Measurements from ENCODE around the gene COL15A1. TPM values are rescaled to one million over a fixed set of nuclear protein-coding genes. Genes with fewer than 3 reads are reported as not detected.

Gene COL15A1
- total RNA-seq, 1 experiment from 2014 or later: 0.10 TPM

DNA sequence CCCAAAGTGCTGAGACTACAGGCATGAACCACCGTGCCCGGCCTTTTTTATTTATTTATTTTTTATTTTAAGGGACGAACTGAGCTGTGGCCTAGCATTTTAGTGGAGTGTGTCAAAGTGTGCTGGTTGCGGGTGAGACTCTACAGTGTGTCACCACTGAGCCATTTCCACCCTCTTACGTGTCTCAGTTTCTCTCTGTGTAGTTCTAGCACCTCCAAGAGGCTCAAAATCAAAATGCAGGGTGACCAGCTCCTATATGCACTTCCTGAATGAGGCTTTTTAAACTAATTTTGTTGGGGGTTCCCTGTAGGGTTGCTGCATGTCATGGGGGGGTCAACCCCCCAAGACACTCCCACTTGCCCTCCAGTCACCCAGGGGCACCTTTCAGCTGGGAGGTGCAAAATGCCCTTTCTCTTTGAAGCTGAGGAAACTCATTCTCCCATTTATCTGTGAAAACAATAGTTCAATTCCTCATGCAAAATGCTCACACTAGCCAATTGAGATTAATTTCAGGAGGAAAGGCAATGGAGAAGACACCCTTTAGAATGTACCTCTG lies 69.3 kb downstream of the COL15A1 start:
- 0 out of 2 replicates have a peak, but pooled peaks cover 6% of the 10 kb centered on the region for H3K9me3 ChIP-seq (ENCODE audit: control insufficient read depth, insufficient read depth, low read depth, low read length)
- POLR2A ChIA-PET: no interaction called here
- no peak for ATAC-seq

DNA sequence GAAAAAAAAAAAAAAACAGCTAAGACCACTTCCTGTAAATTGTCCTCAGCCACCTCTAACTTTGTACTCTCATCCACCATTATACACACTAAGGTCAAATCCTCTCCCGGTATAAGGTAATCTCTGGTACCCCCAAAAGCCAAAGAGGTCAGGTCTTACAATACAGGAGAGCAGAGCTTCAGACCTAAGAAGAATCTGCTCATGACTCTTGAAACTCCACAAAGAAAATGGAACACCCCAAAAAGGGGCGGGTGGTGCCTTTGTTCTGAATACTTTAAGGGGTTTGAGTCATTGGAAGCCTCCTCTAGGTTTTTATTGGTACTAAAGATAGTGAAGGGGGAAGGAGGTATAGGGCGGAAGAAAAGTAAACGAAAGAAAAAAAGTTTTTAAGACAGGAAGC lies 69.8 kb downstream of the COL15A1 start:
- H3K27me3 ChIP-seq (ENCODE audit: control insufficient read depth, insufficient read depth, low read length): no peaks in the 10 kb centered on the region
- no peaks in the 10 kb centered on the region for H3K4me1 ChIP-seq (ENCODE audit: control insufficient read depth, insufficient read depth, low read length)
- POLR2A ChIA-PET: no interaction called here
- no peaks in the 10 kb centered on the region for H3K36me3 ChIP-seq (ENCODE audit: control insufficient read depth, insufficient read depth, low read length)
- intact Hi-C loops (cut with micrococcal nuclease; ENCODE audit: unreplicated experiment) (no loop called here), in situ Hi-C loops (cut with HindIII; ENCODE audit: low pct_unique_long_range_greater_than_20kb, low sequenced_read_pairs) (no loop called here)
- BruUV-seq (replicated peaks): no TSS peak
- no peak overlapping the region for H3K27ac ChIP-seq (ENCODE audit: low read length)
- 0 out of 2 replicates have a peak, but pooled peaks cover 6% of the 10 kb centered on the region for H3K9me3 ChIP-seq (ENCODE audit: control insufficient read depth, insufficient read depth, low read depth, low read length)
- H3K4me3 ChIP-seq (ENCODE audit: low read depth in 2 of 2, low read length in 2 of 2): no peak overlapping the region
- DNase-seq (ENCODE audit: low read depth, low spot score): no peak
- CTCF ChIA-PET: no interaction called here
- no peak for ATAC-seq
- TF ChIP-seq POLR2AphosphoS5 (IDR thresholded peaks at IDR 0.05; ENCODE audit: low read depth, low read length) (no peak), TCF7L2 (IDR thresholded peaks at IDR 0.05; ENCODE audit: low read depth, low read length) (no peak), SIN3A (IDR thresholded peaks at IDR 0.05; ENCODE audit: borderline replicate concordance, insufficient read depth, low read depth, low read length) (no peak)
- TF ChIP-seq, protein P1, sequence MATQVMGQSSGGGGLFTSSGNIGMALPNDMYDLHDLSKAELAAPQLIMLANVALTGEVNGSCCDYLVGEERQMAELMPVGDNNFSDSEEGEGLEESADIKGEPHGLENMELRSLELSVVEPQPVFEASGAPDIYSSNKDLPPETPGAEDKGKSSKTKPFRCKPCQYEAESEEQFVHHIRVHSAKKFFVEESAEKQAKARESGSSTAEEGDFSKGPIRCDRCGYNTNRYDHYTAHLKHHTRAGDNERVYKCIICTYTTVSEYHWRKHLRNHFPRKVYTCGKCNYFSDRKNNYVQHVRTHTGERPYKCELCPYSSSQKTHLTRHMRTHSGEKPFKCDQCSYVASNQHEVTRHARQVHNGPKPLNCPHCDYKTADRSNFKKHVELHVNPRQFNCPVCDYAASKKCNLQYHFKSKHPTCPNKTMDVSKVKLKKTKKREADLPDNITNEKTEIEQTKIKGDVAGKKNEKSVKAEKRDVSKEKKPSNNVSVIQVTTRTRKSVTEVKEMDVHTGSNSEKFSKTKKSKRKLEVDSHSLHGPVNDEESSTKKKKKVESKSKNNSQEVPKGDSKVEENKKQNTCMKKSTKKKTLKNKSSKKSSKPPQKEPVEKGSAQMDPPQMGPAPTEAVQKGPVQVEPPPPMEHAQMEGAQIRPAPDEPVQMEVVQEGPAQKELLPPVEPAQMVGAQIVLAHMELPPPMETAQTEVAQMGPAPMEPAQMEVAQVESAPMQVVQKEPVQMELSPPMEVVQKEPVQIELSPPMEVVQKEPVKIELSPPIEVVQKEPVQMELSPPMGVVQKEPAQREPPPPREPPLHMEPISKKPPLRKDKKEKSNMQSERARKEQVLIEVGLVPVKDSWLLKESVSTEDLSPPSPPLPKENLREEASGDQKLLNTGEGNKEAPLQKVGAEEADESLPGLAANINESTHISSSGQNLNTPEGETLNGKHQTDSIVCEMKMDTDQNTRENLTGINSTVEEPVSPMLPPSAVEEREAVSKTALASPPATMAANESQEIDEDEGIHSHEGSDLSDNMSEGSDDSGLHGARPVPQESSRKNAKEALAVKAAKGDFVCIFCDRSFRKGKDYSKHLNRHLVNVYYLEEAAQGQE (IDR thresholded peaks at IDR 0.05; ENCODE audit: insufficient read depth in 1 of 2, low read depth in 2 of 2, low read length in 1 of 2): no peak
- TF ChIP-seq, protein P2, sequence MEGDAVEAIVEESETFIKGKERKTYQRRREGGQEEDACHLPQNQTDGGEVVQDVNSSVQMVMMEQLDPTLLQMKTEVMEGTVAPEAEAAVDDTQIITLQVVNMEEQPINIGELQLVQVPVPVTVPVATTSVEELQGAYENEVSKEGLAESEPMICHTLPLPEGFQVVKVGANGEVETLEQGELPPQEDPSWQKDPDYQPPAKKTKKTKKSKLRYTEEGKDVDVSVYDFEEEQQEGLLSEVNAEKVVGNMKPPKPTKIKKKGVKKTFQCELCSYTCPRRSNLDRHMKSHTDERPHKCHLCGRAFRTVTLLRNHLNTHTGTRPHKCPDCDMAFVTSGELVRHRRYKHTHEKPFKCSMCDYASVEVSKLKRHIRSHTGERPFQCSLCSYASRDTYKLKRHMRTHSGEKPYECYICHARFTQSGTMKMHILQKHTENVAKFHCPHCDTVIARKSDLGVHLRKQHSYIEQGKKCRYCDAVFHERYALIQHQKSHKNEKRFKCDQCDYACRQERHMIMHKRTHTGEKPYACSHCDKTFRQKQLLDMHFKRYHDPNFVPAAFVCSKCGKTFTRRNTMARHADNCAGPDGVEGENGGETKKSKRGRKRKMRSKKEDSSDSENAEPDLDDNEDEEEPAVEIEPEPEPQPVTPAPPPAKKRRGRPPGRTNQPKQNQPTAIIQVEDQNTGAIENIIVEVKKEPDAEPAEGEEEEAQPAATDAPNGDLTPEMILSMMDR (IDR thresholded peaks at IDR 0.05): no peak

More for the DNA sequence above, 69.3 kb downstream of the COL15A1 start:
- in situ Hi-C loops (cut with HindIII; ENCODE audit: low pct_unique_long_range_greater_than_20kb, low sequenced_read_pairs): no loop called here
- DNase-seq (ENCODE audit: low read depth, low spot score): no peak
- no peak overlapping the region for H3K4me3 ChIP-seq (ENCODE audit: low read depth in 2 of 2, low read length in 2 of 2)
- no TSS peak for BruUV-seq (replicated peaks)
- H3K4me1 ChIP-seq (ENCODE audit: control insufficient read depth, insufficient read depth, low read length): no peaks in the 10 kb centered on the region
- no peaks in the 10 kb centered on the region for H3K27me3 ChIP-seq (ENCODE audit: control insufficient read depth, insufficient read depth, low read length)
- TF ChIP-seq, protein P2 (IDR thresholded peaks at IDR 0.05): no peak
- TF ChIP-seq POLR2AphosphoS5 (IDR thresholded peaks at IDR 0.05; ENCODE audit: low read depth, low read length) (no peak), TCF7L2 (IDR thresholded peaks at IDR 0.05; ENCODE audit: low read depth, low read length) (no peak), SIN3A (IDR thresholded peaks at IDR 0.05; ENCODE audit: borderline replicate concordance, insufficient read depth, low read depth, low read length) (no peak)
- TF ChIP-seq, protein P1 (IDR thresholded peaks at IDR 0.05; ENCODE audit: insufficient read depth in 1 of 2, low read depth in 2 of 2, low read length in 1 of 2): no peak
- H3K36me3 ChIP-seq (ENCODE audit: control insufficient read depth, insufficient read depth, low read length): no peaks in the 10 kb centered on the region
- no peak overlapping the region for H3K27ac ChIP-seq (ENCODE audit: low read length)
- CTCF ChIA-PET: no interaction called here
- intact Hi-C loops (cut with micrococcal nuclease; ENCODE audit: unreplicated experiment): no loop called here

Data from Panc1 (cell line).